Chondrocyte (in vitro differentiated cells): ENCODE results near the gene EFNA2. TPM values are rescaled to one million over a fixed set of nuclear protein-coding genes. Genes with fewer than 3 reads are reported as not detected.
A peak's percentile ranks its signal among the peaks of the same experiment; 100 is the strongest.

ENCODE experiments used
- DNase-seq: peaks from one replicate; pipeline ENCODE4 v3.0.0; 2021; ENCODE audit warnings: mixed read lengths, low spot score
- H3K27ac Mint-ChIP-seq: one replicate; pipeline ENCODE4 v1.8.0; 2021; ENCODE audit warnings: mild to moderate bottlenecking, moderate library complexity, mixed read lengths; ENCODE audit not compliant: unreplicated experiment
- H3K27me3 Mint-ChIP-seq: 2 replicates; pipeline ENCODE4 v1.8.0; 2021; ENCODE audit warnings: low read depth, mixed read lengths
- H3K36me3 Mint-ChIP-seq: 2 replicates; pipeline ENCODE4 v1.8.0; 2021; ENCODE audit warnings: low read depth, mixed read lengths
- H3K4me1 Mint-ChIP-seq: 2 replicates; pipeline ENCODE4 v1.8.0; 2021; ENCODE audit warnings: low read depth, mild to moderate bottlenecking, mixed read lengths
- H3K4me3 Mint-ChIP-seq: one replicate; pipeline ENCODE4 v1.8.0; 2021; ENCODE audit warnings: mild to moderate bottlenecking, moderate library complexity, mixed read lengths; ENCODE audit not compliant: unreplicated experiment
- H3K9me3 Mint-ChIP-seq: 2 replicates; pipeline ENCODE4 v1.8.0; 2021; ENCODE audit warnings: low read depth, mixed read lengths
- total RNA-seq: library from RNA; stranded (reverse); gene quantifications from 3 replicates; pipeline ENCODE4 v1.2.1, GENCODE V29; 2021
- TF ChIP-seq, protein P1 (sequence below): fragments of 200-600 bp; sonication (generic); IDR thresholded peaks from 2 replicates; pipeline ENCODE4 v1.5.0; 2021; ENCODE audit warnings: antibody characterized with exemption, mild to moderate bottlenecking, moderate library complexity

Gene EFNA2
- total RNA-seq, 1 donor from 2014 or later, result 7.0 TPM

DNA sequence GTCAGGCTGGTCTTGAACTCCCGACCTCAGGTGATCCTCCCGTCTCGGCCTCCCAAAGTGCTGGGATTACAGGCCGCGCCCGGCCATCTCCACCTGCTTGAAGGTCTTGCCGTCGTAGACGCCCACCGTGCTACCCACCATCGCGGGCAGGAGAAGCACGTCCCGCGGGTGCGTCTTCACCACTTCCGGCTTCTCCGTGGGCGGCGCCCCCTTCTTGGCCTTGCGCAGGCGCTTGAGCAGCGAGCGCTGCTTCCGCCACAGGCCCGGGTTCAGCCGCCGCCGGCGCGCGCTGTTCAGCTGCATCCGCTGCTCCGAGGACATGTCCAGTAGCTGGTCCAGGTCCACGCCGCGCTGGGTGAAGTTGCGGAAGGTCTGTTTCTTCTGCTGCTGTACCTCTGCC lies 21.6 kb downstream of the EFNA2 start:
- H3K4me1 Mint-ChIP-seq, result peaks cover under 1% of the 10 kb centered on the region
- no peak overlapping the region for H3K4me3 Mint-ChIP-seq
- no peak overlapping the region for H3K27ac Mint-ChIP-seq
- no peaks in the 10 kb centered on the region for H3K9me3 Mint-ChIP-seq
- H3K36me3 Mint-ChIP-seq, result no peaks in the 10 kb centered on the region
- H3K27me3 Mint-ChIP-seq, result no peaks in the 10 kb centered on the region
- TF ChIP-seq, protein P1, sequence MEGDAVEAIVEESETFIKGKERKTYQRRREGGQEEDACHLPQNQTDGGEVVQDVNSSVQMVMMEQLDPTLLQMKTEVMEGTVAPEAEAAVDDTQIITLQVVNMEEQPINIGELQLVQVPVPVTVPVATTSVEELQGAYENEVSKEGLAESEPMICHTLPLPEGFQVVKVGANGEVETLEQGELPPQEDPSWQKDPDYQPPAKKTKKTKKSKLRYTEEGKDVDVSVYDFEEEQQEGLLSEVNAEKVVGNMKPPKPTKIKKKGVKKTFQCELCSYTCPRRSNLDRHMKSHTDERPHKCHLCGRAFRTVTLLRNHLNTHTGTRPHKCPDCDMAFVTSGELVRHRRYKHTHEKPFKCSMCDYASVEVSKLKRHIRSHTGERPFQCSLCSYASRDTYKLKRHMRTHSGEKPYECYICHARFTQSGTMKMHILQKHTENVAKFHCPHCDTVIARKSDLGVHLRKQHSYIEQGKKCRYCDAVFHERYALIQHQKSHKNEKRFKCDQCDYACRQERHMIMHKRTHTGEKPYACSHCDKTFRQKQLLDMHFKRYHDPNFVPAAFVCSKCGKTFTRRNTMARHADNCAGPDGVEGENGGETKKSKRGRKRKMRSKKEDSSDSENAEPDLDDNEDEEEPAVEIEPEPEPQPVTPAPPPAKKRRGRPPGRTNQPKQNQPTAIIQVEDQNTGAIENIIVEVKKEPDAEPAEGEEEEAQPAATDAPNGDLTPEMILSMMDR, result no peak
- no peak for DNase-seq

DNA sequence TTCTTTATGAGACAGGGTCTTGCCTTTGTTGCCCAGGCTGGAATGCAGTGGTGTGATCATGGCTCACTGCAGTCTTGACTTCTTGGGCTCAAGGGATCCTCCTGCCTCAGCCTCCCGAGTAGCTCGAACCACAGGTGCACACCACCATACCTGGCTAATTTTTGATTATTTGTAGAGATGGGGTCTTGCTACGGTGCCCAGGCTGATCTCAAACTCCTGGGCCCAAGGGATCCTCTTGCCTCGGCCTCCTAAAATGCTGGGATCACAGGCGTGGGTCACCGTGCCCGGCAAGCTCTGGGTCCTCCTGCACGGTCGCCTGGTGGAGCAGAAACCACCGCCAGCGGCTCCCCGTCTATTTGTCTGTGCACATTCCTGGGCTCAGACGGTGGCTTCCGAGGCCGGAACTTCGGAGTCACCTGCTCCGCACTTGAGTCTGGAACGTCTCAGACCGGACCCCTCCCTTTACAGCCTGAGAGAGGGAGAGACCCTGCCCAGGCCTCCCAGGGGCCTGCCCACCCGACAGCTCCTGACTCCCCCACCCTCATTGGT lies 22.2 kb downstream of the EFNA2 start:
- Mint-ChIP-seq H3K27me3 (no peaks in the 10 kb centered on the region), H3K27ac (no peak overlapping the region), H3K4me3 (no peak overlapping the region), H3K9me3 (no peaks in the 10 kb centered on the region), H3K36me3 (no peaks in the 10 kb centered on the region), H3K4me1 (peaks cover 3% of the 10 kb centered on the region)
- DNase-seq, result peak; percentile 84
- TF ChIP-seq, protein P1, result no peak

DNA sequence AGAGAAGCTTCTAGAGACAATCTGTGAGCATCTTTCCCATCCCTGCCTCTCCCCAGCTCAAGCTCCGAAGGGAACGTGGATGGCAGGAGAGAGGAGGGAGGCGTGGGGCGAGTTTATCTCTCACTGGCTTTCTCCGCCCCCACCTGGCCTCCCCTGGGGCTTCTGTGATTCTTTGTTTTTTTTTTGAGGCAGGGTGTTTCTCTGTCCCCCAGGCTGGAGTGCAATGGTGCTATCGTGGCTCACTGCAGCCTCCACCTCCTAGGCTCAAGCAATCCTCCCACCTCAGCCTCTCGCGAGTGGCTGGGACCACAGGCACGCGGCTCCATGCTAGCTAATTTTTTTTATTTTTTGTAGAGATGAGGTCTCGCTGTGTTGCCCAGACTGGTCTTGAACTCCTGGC lies 23.0 kb downstream of the EFNA2 start:
- TF ChIP-seq, protein P1, result no peak
- H3K9me3 Mint-ChIP-seq, result no peaks in the 10 kb centered on the region
- no peaks in the 10 kb centered on the region for H3K27me3 Mint-ChIP-seq
- H3K4me3 Mint-ChIP-seq, result no peak overlapping the region
- no peak overlapping the region for H3K27ac Mint-ChIP-seq
- DNase-seq, result no peak
- no peaks in the 10 kb centered on the region for H3K36me3 Mint-ChIP-seq
- H3K4me1 Mint-ChIP-seq, result peaks cover 8% of the 10 kb centered on the region

DNA sequence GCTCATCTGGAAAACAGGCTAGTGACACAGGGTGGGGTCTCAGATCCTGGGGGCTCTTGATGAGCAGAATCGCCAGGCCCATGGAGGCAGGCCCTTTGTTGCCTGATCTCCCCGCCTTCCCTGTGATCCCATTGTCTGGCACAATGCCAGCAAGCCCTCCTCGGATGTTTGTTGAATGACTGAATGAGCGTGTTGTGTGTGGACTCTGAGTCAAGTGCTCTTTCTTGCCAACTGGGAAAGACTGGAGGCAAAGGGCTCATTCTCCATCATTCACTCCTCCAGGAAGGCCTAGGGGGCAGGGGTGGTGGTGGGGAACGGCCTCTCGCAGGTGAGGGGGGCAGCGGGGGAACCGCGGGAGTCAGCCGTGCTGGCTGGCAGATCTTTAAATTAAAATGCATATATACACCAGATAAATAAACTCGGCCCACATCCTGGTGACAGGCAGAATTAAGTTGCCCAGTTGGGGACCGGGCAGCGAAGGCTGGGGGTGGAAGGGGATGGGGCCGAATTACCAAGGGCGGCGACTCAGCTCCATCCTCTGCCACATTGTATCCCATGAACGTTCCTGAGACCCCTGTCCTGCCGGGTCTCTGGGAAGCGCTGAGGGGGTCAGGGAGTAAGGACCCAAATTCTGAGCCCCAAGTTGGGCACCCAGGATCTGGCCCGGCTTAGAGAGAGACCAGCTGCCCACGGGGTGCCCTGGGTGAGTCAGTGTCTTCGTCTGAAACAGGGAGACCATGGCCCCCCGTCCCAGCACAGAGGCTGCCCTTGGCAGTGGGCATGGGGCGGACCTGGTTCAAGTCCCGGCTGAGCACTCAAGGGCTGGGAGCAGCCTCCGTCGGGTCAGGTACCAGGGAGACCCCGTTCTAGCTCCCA lies 24.5 kb downstream of the EFNA2 start:
- Mint-ChIP-seq H3K27ac (no peak overlapping the region), H3K4me3 (no peak overlapping the region), H3K27me3 (no peaks in the 10 kb centered on the region), H3K4me1 (peaks cover 16% of the 10 kb centered on the region), H3K9me3 (no peaks in the 10 kb centered on the region), H3K36me3 (no peaks in the 10 kb centered on the region)
- TF ChIP-seq, protein P1, result no peak
- DNase-seq, result no peak

DNA sequence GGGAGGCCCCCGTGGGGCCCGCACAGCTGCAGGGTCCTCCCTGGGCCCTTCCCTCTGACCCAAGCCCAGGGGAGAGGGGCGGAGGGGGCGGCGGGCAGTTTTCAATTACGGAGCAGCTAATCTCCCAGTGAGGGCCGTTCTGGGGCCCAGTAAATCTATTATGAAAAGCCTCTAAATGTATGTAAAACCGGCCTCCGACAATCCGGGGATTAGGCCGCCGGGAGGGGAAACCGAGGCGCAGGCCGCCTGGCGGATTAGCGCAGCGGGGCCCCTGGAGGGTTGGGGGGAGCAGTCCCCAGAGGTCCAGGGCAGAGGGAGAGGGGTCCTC lies 25.1 kb downstream of the EFNA2 start:
- Mint-ChIP-seq H3K27ac (no peak overlapping the region), H3K36me3 (no peaks in the 10 kb centered on the region), H3K4me1 (peaks cover 16% of the 10 kb centered on the region), H3K4me3 (no peak overlapping the region), H3K27me3 (no peaks in the 10 kb centered on the region), H3K9me3 (no peaks in the 10 kb centered on the region)
- TF ChIP-seq, protein P1, result no peak
- DNase-seq, result no peak
